ENCODE results near the gene SNRPB.

DNA sequence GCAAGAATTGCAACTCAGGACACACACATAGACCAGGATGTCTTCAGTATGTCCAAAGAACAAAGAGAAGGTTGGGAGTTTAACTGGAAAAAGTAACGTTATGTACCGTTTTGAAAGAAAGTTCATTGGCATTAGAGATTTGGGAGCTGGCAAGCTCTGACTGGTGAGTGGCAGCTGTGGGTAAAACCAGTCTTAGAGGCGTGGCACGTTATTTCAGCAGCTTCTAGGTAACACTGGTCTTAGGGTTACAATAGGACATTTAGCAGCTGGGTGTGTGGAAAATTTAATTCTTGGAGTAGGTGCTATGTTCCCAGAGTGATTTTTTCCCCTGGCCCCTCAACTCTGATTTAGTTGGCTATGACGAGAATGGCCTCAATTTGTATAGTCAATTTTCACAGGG, 19.2 kb downstream of the SNRPB start:
- TF ChIP-seq, protein P1, sequence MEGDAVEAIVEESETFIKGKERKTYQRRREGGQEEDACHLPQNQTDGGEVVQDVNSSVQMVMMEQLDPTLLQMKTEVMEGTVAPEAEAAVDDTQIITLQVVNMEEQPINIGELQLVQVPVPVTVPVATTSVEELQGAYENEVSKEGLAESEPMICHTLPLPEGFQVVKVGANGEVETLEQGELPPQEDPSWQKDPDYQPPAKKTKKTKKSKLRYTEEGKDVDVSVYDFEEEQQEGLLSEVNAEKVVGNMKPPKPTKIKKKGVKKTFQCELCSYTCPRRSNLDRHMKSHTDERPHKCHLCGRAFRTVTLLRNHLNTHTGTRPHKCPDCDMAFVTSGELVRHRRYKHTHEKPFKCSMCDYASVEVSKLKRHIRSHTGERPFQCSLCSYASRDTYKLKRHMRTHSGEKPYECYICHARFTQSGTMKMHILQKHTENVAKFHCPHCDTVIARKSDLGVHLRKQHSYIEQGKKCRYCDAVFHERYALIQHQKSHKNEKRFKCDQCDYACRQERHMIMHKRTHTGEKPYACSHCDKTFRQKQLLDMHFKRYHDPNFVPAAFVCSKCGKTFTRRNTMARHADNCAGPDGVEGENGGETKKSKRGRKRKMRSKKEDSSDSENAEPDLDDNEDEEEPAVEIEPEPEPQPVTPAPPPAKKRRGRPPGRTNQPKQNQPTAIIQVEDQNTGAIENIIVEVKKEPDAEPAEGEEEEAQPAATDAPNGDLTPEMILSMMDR (IDR thresholded peaks at IDR 0.05): no peak
- TF ChIP-seq POLR2A (IDR thresholded peaks at IDR 0.05): no peak

Measured in adrenal gland (tissue), 5 donors.